Uterus (tissue), 2 donors: Measurements from ENCODE around the gene GTF2F1.

ENCODE experiments used
- CTCF ChIP-seq, 4 experiments: fragments of 200-600 bp in 2 of 4; fragments of 450-650 bp in 2 of 4; sonication (generic) in 2 of 4; IDR thresholded peaks; one replicate each; pipeline ENCODE4 v1.5.1; 2016 to 2019; ENCODE audit warnings: antibody characterized with exemption in 4 of 4, mild to moderate bottlenecking in 2 of 4, moderate library complexity in 1 of 4
- POLR2A ChIP-seq, 2 donors: fragments of 450-650 bp; IDR thresholded peaks; one replicate each; pipeline ENCODE4 v1.6.1; 2016; ENCODE audit warnings: antibody characterized with exemption in 2 of 2, mild to moderate bottlenecking in 1 of 2, moderate library complexity in 1 of 2

- TF ChIP-seq CTCF (IDR thresholded peaks at IDR 0.05): no peak
- no peak for TF ChIP-seq POLR2A (IDR thresholded peaks at IDR 0.05)
These were observed 11.8 kb downstream of the GTF2F1 start for GRCh38 chr19:6381030-6381750.
